GM11168 (cell line): ENCODE results near the gene GORASP1.

Experiments used
- in situ Hi-C: fragments of 300-500 bp; cut with MboI; formaldehyde crosslinking; loops from one replicate; pipeline ENCODE4 v1.12.0; 2022; ENCODE audit warnings: low sequenced_read_pairs; ENCODE audit not compliant: unreplicated experiment

GORASP1 gene

GRCh38 chr3:39141171-39141995 lies 34.0 kb upstream of the GORASP1 start:
- in situ Hi-C loops = no loop called here

GRCh38 chr3:39140341-39140971 lies 33.0 kb upstream of the GORASP1 start:
- in situ Hi-C loops = no loop called here

GRCh38 chr3:39139442-39139841 lies 32.0 kb upstream of the GORASP1 start:
- in situ Hi-C loops = no loop called here

GRCh38 chr3:39138804-39139415 lies 31.5 kb upstream of the GORASP1 start:
- in situ Hi-C loops = no loop called here

- in situ Hi-C loops = no loop called here
Measured at GRCh38 chr3:39137991-39138803, 30.8 kb upstream of the GORASP1 start.

GRCh38 chr3:39137435-39137936 lies 30.1 kb upstream of the GORASP1 start:
- in situ Hi-C loops = no loop called here

GRCh38 chr3:39136533-39137434 lies 29.4 kb upstream of the GORASP1 start:
- in situ Hi-C loops = no loop called here

- in situ Hi-C loops = no loop called here
Measured at GRCh38 chr3:39135170-39135805, 27.9 kb upstream of the GORASP1 start.

GRCh38 chr3:39134305-39134704 lies 26.9 kb upstream of the GORASP1 start:
- in situ Hi-C loops = no loop called here

- in situ Hi-C loops = no loop called here
Measured at GRCh38 chr3:39133822-39134221, 26.4 kb upstream of the GORASP1 start.

- in situ Hi-C loops = no loop called here
Measured at GRCh38 chr3:39133093-39133490, 25.7 kb upstream of the GORASP1 start.

- in situ Hi-C loops = no loop called here
Measured at GRCh38 chr3:39132096-39133092, 25.0 kb upstream of the GORASP1 start.

- in situ Hi-C loops = no loop called here
Measured at GRCh38 chr3:39130693-39131265, 23.4 kb upstream of the GORASP1 start.

GRCh38 chr3:39130026-39130425 lies 22.6 kb upstream of the GORASP1 start:
- in situ Hi-C loops = no loop called here

- in situ Hi-C loops = no loop called here
Measured at GRCh38 chr3:39128951-39129350, 21.5 kb upstream of the GORASP1 start.

- in situ Hi-C loops = no loop called here
Measured at GRCh38 chr3:39127908-39128304, 20.5 kb upstream of the GORASP1 start.

GRCh38 chr3:39127269-39127907 lies 20.0 kb upstream of the GORASP1 start:
- in situ Hi-C loops = no loop called here
